ENCODE results near the gene KIF1C.

The KIF1C gene

DNA sequence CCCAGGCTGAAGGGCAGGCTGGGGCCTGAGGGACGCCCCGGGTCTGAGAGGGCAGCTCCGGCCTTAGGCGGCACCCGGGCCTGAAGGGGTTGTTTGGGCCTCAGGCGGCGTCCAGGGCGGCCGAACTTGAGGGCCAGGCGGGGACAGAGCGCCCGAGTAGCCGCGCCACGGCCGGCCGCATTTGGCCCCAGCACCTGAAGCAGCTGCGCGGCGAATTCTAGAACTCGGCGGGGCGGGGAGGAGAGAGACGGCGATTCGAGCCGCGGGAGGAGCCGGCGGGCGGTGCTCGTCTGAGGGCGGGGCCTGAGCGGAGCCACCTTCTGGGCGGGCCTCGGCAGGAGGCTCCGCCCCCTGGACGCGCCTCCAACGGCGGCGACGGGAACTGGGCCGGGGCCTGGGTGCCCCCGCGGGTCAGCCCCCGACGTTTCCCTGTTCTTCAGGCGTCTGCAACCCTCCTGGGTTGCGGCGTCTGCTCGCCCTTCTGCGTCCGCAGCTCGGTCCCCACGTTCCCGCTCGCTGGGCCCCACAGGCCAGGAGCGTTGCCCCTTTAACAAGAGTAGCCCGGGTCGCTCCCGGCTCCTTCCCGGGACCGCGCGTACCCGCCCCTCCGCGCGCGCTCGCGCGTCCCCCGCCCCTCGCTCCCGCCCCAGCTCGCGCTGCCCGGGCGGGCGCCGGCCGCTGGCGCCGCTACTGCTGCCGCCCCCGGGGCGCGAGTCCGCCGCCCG, at the start of gene KIF1C, which contains the start of gene INCA1:
KIF1C (plus strand) TSS at position 649 of the 725 bp plus-strand sequence. CDS start 2,297 bp downstream, outside the sequence.
INCA1 (minus strand) TSS at position 221 of the 725 bp plus-strand sequence. CDS start 3,085 bp downstream, outside the sequence.
- DNase-seq (ENCODE audit: low spot score) = peak; percentile 97

DNA sequence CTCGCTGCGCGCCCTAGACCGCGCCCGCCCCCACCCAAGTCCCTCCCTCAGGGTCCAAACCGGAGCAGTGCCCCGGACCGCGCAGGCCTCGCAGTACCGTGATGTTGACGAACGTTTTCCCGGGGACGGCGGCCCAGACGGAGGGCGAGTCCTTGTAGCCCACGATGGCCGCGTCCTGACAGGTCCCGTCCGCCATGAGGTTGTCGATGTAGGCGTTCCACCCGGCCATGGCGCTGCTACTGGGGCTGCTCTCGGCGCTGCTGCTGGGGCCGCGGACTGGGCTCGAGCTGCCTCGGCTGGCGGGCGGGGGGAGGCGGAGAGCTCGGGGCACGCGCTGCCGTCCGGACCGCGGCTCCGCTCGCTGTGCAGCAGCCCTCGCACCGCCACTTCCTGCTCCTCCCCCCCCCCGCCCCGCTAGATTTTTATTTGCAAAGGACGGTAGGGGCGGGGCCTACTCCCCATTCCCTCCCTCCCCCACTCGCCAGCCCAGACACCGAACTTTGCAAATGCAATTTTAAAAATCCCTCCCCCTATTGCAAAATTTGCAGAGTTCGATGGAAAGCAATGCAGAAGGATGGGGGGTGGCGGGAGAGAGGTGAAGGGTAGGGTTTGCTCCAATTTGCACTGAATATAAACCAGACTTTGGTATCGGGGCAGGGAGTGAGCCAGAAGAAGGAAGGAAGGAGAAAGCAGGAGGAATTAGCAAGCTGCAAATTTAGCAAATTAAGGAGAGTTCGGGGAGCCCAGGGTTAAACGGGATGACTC, 49.4 kb upstream of the KIF1C start, which contains the start of gene PFN1:
PFN1 (minus strand) TSS at position 365 of the 765 bp plus-strand sequence; CDS start at position 229, 136 bp downstream.
- peak; percentile 90 for DNase-seq (ENCODE audit: low spot score)

DNA sequence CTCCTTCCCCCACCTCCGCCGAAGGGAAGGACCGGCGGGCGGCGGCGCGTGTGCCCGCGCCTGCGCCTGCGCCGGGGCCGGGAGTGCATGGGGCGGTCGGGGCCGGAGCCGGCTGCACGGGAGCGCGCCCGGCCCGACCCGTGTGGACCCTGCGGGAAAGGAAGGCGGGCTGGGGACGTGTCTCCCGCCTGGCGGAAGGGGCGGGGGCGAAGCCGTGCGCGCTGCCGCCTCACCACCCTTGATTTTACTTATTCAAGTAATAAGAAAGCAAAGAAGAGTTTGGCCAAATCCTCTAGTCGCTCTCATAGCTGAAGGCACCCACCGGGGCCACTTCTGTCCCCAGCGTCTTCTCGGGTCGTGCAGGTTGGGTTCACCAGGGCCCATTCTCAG, 48.8 kb upstream of the KIF1C start:
- peak; percentile 91 for DNase-seq (ENCODE audit: low spot score)

DNA sequence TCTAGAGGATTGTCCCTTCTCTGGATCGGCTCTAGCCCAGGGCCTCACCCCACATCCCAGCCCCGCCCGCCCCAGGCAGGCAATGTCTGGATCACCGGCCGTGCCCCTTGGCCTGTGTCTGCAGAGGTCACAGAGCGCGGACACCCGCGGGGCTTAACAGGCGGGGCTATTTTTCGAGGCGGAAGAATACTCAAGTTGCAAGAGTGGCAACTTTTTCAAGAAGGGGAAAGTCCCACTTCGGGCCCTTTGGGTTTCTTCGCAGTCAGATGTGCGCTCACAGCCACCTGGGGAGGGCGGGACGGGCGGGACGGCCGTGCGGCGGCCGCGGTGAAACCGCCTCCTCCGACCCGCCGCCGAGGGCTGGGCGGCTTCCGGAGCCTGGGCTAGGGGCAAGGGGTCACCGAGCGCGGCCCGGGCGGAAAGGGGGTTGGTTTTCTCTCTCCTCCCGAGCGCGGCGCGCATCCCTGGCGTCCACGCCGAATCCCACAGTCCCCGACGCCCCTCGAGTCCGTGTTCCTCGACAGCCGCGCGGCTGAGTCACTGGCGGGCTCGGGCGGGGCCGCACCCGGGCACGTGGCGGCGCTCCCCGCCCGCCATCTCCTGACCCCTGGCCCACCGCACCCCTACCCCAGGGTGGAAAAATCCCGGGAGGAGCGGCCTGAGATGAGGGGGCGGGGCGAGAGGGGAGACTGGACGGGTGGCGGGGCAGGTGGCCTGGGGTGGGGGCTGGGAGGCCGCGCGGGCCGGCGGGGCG, 48.3 kb upstream of the KIF1C start:
- peak; percentile 93 for DNase-seq (ENCODE audit: low spot score)

DNA sequence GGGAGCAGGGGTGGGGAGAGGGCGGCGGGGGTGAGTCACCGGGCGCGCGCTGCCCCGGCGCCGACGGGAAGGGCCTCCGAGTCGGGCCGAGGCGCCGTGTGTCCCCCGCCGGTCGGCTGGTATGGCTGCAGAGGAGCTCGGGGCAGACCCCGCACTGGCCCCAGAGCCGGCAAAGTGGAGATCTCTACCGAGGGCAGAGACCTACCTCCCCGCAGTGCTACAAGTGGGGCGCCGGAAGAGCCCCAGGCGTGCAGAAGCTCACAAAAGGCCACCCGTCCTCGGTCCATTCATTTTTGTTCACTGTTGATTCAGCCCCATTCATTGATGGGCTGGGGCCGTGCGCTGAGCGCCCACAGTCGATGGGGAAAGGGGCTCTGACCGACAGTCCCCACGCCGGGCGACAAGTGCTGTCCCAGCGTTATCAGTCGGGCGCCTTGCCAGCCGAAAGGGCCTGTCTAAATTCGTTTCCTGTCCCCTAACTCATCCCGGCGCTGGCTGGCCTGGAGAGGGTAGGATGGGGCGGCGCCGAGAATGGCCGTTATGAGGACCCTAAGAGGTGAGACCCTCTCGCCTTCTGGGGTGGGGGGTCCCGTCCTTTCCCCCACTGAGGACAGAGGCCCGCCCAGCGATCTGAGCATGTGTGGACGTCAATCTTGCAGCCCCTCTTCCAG, 47.5 kb upstream of the KIF1C start:
- peak; percentile 83 for DNase-seq (ENCODE audit: low spot score)

DNA sequence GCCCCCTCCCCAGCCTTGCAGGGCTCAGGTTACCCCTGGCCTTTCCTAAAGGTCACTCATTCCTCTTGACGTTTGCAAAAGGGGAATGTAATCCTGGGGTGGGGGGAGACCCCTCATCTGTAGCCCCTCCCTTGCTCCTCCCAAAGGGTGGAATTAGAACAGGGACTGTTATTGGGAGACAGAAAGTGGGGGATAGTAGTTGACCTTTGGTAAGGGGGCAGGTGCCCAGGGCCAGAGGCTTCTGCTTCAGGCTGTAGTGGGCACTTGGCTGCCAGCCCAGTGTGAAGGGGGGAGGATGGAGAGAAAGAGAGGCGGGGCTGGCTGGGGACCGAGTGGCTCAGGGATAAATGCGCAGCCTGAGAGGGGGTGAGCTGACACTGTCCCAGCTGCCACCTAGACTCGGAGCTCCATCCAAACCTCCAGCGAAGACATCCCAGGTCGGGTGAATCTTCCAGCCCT, 47.0 kb upstream of the KIF1C start, which contains the start of gene ENO3:
ENO3 (plus strand) TSS at position 374 of the 459 bp plus-strand sequence. CDS start 711 bp downstream, outside the sequence.
- peak; percentile 79 for DNase-seq (ENCODE audit: low spot score)

DNA sequence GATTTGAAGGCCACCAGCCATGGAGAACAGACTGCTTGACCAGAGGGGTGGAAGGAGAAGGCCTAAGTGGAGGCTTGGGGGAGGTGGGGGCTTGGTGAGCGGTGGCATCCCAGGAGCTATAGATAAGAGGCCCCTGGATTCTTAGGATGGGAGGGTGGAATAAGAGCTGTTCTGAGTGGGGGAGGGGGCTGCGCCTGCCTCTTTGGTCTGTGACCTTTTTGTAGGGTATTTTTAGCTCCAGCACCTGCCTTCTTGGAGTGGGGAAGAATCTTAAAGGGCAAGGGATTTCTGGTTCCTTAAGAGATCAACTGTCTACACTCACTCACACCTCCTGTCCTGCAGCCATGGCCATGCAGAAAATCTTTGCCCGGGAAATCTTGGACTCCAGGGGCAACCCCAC, 46.3 kb upstream of the KIF1C start:
- no peak for DNase-seq (ENCODE audit: low spot score)

DNA sequence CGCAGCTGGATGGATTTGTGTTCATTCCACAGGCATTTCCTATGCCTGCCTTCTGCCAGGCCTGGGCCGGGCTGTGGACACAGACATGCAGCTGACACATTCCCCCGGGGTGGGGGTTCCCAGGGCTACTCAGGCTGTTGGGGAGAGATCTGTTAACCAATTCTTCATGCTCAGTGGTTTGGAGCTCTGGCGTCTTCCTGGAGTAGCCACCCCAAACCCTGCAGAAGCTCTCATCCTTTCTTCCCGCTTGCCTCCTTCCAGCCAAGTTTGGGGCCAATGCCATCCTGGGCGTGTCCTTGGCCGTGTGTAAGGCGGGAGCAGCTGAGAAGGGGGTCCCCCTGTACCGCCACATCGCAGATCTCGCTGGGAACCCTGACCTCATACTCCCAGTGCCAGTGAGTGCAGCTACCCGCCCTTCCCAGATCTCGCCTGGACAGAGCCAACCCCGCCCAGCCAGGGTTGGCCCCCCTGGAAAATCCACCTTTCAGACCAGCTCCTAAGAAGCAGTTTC, 44.2 kb upstream of the KIF1C start:
- no peak for DNase-seq (ENCODE audit: low spot score)

DNA sequence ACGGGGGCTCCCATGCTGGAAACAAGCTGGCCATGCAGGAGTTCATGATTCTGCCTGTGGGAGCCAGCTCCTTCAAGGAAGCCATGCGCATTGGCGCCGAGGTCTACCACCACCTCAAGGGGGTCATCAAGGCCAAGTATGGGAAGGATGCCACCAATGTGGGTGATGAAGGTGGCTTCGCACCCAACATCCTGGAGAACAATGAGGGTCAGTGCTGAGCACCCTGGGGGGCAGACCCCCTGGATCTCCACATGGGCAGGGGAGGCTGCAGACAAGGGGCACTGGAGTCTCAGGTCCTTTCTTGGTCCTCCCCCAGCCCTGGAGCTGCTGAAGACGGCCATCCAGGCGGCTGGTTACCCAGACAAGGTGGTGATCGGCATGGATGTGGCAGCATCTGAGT, 42.7 kb upstream of the KIF1C start:
- no peak for DNase-seq (ENCODE audit: low spot score)

DNA sequence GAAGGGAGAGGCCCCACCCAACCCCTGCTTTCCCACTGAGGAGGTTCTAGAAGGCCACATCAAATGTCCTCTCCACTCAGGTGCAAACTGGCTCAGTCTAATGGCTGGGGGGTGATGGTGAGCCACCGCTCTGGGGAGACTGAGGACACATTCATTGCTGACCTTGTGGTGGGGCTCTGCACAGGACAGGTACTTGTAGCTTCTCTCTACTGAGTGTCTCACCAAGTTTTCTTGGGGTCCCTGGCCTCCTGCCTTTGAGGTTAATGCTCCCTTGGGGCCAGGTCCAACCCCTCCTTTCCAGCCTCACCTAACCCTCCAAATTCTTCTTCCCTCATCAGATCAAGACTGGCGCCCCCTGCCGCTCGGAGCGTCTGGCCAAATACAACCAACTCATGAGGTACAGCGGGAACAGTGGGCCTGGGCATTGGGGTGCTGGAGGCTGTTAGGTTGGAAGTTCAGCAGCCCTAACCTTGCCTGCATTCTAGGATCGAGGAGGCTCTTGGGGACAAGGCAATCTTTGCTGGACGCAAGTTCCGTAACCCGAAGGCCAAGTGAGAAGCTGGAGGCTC, 41.2 kb upstream of the KIF1C start:
- peak; percentile 71 for DNase-seq (ENCODE audit: low spot score)

DNA sequence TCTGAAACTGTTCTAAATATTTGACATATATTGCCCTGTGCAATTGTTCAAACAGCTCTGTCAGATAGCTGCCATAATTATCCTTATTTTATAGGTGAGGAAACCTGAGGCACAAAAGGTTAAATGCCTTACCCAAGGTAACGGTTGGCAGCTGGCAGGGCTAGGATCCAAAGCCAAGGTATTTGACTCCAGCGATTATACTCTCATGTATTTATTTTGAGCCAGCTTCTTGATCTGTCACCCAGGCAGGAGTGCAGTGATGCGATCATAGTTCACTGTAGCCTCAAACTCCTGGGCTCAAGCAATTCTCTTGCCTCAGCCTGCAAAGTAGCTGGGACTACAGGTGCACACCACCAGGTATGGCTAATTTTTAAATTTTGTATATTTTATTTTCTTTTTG, 39.6 kb upstream of the KIF1C start:
- no peak for DNase-seq (ENCODE audit: low spot score)

DNA sequence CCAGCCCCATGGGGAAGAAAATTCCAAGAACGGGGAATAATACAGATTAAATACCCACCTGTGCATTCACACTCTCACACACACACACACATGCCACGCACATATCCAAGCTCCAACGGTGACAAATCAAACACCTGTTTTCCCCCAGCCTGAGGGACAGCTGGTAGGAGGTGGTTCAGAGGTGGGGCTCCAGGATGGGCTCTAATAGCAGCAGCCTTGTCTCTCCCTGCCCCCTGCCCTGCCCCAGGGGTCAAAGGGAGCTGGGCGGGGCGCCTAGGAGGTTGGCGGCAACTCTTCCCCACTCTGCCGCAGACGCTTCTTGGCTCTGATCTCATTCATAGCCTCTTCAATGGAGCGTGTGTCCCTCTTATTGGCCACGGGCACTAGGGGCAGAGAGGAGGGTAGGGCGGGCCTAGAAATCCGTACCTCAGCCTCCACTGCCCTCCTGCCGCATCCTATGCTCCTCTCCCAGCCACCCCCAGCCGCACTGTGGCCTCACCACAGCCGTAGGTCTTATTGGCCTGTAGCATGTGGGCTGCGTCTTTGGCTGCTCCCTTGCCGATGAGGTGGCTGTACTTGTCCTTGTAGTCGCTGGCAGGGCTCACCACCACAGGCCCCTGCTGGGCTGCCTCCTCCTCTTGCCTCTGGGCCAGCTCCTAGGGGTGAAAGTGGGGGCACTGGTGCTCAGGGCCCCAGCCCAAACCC, 38.3 kb upstream of the KIF1C start:
- DNase-seq (ENCODE audit: low spot score) = no peak

DNA sequence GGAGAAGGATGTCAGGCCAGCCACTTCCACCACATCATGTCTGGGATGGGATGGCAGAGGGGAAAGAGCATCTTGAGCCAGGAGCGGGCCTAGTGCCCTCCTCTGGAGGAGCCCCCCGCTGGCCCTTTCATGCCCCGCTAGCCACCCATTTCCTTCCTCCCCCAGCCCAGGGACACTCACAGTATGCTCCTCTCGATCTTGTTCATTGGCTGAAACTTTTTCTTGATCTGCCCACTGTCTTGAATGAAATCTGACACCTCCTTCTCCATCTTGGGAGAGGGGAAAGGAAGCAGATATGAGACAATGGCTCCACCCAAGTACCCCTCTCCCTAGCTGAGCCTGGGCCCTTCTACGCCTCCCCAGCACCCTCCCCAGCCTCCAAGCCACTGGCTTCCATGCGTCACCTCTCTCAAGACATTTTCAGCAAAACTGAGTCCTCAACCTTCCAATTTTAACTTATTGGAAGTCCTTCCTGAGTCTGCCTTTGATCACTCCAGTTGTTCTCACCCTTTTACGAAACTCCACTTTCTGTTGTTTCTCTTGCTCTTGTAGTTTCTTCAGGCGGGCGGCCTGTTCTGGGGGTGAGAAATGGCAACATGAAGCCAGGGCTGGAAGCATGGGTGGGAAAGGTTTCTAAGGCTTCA, 37.3 kb upstream of the KIF1C start:
- DNase-seq (ENCODE audit: low spot score) = no peak

DNA sequence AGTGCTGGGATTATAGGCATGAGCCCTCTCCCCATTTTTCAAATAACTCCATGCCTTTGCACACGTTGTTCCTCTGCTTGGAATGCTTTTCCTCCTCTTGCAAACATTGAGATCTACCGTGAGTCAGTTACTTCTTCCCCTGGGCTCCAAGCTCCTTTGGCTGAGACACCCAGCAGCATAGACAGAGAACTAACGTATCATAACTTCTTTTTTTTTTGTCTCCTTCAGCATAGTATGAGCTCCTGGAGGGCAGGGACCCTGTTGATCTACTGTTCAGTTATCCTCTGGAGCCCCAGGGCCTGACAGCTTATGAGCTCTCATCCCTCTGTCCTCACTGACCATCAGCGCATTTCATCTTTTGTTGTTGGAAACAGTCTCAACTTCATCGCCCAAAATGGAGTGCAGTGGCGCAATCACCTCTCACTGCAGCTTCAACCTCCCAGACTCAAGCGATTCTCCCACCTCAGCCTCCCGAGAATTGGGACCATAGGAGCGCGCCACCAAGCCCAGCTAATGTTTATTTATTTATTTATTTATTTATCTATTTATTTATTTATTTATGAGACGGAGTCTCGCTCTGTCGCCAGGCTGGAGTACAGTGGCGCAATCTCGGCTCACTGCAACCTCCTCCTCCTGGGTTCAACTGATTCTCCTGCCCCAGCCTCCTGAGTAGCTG, 32.3 kb upstream of the KIF1C start:
- DNase-seq (ENCODE audit: low spot score) = no peak

DNA sequence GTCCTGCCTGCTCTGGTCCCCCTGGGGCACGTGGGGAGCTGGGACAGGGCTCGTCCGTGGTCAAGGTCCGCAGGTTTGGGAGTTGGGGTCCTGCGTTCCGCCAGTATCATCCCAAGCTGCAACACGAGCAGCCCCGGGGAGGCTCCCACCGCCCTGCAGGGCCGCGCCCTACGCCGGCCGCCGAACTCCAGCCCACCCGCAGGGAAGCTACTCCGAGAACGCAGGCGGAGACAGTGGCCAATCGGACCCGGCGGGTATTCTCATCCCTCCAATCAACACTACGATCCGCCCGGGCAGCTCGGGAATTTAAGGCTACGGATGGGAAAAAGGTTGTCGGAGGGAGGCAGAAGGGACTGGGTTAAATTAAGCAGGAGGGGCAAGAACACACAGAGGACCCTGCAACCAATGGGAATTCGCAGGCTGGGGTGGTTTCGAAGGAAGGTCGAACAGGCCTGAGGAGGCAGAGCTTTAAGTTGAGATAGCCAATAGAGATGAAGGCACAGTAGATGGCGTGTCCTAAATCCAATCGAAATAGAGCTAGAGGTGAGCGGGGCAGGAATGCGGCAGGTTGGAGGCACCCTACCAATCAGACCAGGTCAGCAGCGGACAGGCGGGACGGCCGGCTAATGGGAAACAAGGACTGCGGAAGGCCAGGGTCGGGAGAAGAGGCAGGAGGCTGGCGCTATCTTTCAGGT, 30.8 kb upstream of the KIF1C start:
- peak; percentile 99 for DNase-seq (ENCODE audit: low spot score)

DNA sequence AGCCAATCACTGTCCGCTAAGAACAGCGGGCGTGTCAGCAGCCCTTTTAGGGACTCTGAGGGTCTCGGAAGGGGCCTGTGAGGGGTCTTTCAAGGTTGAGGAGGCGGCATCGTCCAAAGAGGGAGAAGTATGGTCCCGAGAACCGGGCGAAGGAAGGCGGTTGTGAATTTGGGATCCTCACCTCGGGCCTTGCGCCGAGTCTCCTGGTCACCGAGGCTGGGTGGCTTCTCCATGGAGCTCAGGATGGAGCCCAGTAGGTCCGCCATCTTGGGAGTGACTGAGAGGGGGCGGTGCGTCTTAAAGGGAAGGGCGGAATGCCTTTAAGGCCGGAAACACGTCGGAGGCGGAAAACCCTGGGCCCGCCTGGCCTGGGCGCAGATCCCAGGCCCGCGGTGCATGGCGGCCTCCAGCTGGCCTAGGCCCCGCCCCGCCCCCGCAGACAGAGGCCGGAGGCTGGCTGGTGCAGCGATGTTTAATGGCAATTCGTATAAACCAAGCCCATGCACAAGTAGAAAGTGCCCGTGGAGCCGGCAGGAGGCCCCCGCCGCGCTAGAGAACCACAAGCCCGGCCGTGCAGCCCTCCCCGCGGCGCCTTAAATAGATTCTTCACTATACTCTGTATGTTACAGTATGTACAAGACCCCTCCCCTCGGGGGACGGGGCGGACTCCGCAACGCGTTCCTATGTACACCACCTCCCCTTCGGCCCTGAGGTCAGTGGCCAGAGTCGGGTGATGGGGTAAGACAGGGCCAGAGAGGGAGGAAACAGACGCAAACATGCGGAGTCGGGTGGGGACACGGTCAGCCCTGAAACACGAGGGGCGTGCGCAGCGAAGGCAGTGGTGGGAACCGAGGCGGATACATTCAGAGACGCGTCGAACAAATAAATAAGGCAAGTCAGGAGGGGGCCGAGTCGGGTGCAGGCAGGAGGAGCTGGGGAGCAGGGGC, 29.9 kb upstream of the KIF1C start, which contains the start of gene SPAG7:
SPAG7 (minus strand) TSS at position 279 of the 947 bp plus-strand sequence; CDS start at position 266, 13 bp downstream.
- peak; percentile 99 for DNase-seq (ENCODE audit: low spot score)

DNA sequence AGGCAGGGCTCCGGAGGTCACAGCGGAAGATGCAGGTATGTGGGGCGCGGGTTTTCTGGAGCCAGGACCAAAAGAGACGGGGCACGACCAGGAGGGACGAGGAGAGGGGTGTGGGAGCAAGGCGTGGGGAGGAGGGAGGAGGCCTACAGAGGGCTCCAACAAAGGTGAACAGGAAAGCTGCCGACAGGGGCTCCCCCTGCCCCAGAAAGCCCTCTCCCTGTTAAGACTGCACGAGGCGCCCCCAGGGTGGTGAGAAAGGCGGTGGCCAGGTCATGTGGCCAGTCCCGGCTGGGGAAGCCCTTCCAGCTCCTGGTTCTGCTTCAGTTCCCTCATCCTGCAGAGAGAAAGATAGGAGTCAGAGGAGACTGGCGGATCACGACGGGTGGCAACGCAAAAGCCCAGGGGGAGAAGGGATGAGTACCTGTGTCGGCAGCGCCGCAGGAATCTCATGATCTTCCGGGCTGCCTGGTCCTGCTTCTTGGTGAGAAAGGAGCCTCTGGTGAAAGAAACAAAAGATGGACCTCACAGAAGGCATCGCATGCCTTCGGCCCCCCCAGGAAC, 29.2 kb upstream of the KIF1C start:
- DNase-seq (ENCODE audit: low spot score) = peak; percentile 74
